ENCODE results near the gene CABLES1.

The CABLES1 gene

GRCh38 chr18:23243178-23243577 is 107.9 kb downstream of the CABLES1 start:
- no peak overlapping the region for H3K9ac ChIP-seq (ENCODE audit: low read length)
- H3K27ac ChIP-seq (ENCODE audit: low read depth, low read length): no peak overlapping the region
- no peaks in the 10 kb centered on the region for H3K9me3 ChIP-seq (ENCODE audit: low read length)
- no peaks in the 10 kb centered on the region for H3K27me3 ChIP-seq (ENCODE audit: control insufficient read depth in 1 of 2, insufficient read depth in 2 of 2, low read length in 2 of 2)
- no peak overlapping the region for H3K4me3 ChIP-seq (ENCODE audit: low read depth in 1 of 2, low read length in 2 of 2)
- H3K4me1 ChIP-seq (ENCODE audit: insufficient read depth, low read length): peaks cover 9% of the 10 kb centered on the region
- H3K36me3 ChIP-seq (ENCODE audit: insufficient read depth, low read length): no peaks in the 10 kb centered on the region

- Histone ChIP-seq H3K27ac (ENCODE audit: low read depth, low read length) (no peak overlapping the region), H3K36me3 (ENCODE audit: insufficient read depth, low read length) (no peaks in the 10 kb centered on the region)
Measured at GRCh38 chr18:23243816-23244215, 108.5 kb downstream of the CABLES1 start.

GRCh38 chr18:23244401-23244800 is 109.1 kb downstream of the CABLES1 start:
- no peaks in the 10 kb centered on the region for H3K4me1 ChIP-seq (ENCODE audit: insufficient read depth, low read length)
- no peaks in the 10 kb centered on the region for H3K9me3 ChIP-seq (ENCODE audit: low read length)
- no peak overlapping the region for H3K4me3 ChIP-seq (ENCODE audit: low read depth in 1 of 2, low read length in 2 of 2)
- no peak overlapping the region for H3K27ac ChIP-seq (ENCODE audit: low read depth, low read length)
- no peaks in the 10 kb centered on the region for H3K36me3 ChIP-seq (ENCODE audit: insufficient read depth, low read length)
- H3K9ac ChIP-seq (ENCODE audit: low read length): no peak overlapping the region
- no peaks in the 10 kb centered on the region for H3K27me3 ChIP-seq (ENCODE audit: control insufficient read depth in 1 of 2, insufficient read depth in 2 of 2, low read length in 2 of 2)

More at GRCh38 chr18:23243816-23244215, 108.5 kb downstream of the CABLES1 start:
- Histone ChIP-seq H3K9me3 (ENCODE audit: low read length) (no peaks in the 10 kb centered on the region), H3K4me3 (ENCODE audit: low read depth in 1 of 2, low read length in 2 of 2) (no peak overlapping the region), H3K9ac (ENCODE audit: low read length) (no peak overlapping the region), H3K4me1 (ENCODE audit: insufficient read depth, low read length) (peaks cover 2% of the 10 kb centered on the region), H3K27me3 (ENCODE audit: control insufficient read depth in 1 of 2, insufficient read depth in 2 of 2, low read length in 2 of 2) (no peaks in the 10 kb centered on the region)

GRCh38 chr18:23245461-23245860 is 110.2 kb downstream of the CABLES1 start:
- Histone ChIP-seq H3K9me3 (ENCODE audit: low read length) (no peaks in the 10 kb centered on the region), H3K9ac (ENCODE audit: low read length) (no peak overlapping the region), H3K4me3 (ENCODE audit: low read depth in 1 of 2, low read length in 2 of 2) (no peak overlapping the region), H3K27ac (ENCODE audit: low read depth, low read length) (no peak overlapping the region), H3K27me3 (ENCODE audit: control insufficient read depth in 1 of 2, insufficient read depth in 2 of 2, low read length in 2 of 2) (no peaks in the 10 kb centered on the region), H3K36me3 (ENCODE audit: insufficient read depth, low read length) (no peaks in the 10 kb centered on the region), H3K4me1 (ENCODE audit: insufficient read depth, low read length) (no peaks in the 10 kb centered on the region)

GRCh38 chr18:23247331-23247730 is 112.0 kb downstream of the CABLES1 start:
- H3K4me1 ChIP-seq (ENCODE audit: insufficient read depth, low read length): no peaks in the 10 kb centered on the region
- H3K4me3 ChIP-seq (ENCODE audit: low read depth in 1 of 2, low read length in 2 of 2): no peak overlapping the region
- H3K27me3 ChIP-seq (ENCODE audit: control insufficient read depth in 1 of 2, insufficient read depth in 2 of 2, low read length in 2 of 2): no peaks in the 10 kb centered on the region
- no peaks in the 10 kb centered on the region for H3K36me3 ChIP-seq (ENCODE audit: insufficient read depth, low read length)
- no peak overlapping the region for H3K27ac ChIP-seq (ENCODE audit: low read depth, low read length)
- H3K9ac ChIP-seq (ENCODE audit: low read length): no peak overlapping the region
- no peaks in the 10 kb centered on the region for H3K9me3 ChIP-seq (ENCODE audit: low read length)

GRCh38 chr18:23247896-23248295 is 112.6 kb downstream of the CABLES1 start:
- no peak overlapping the region for H3K4me3 ChIP-seq (ENCODE audit: low read depth in 1 of 2, low read length in 2 of 2)
- no peaks in the 10 kb centered on the region for H3K36me3 ChIP-seq (ENCODE audit: insufficient read depth, low read length)
- no peak overlapping the region for H3K9ac ChIP-seq (ENCODE audit: low read length)
- H3K4me1 ChIP-seq (ENCODE audit: insufficient read depth, low read length): no peaks in the 10 kb centered on the region
- H3K27ac ChIP-seq (ENCODE audit: low read depth, low read length): no peak overlapping the region
- no peaks in the 10 kb centered on the region for H3K9me3 ChIP-seq (ENCODE audit: low read length)
- H3K27me3 ChIP-seq (ENCODE audit: control insufficient read depth in 1 of 2, insufficient read depth in 2 of 2, low read length in 2 of 2): no peaks in the 10 kb centered on the region

GRCh38 chr18:23248826-23249225 is 113.5 kb downstream of the CABLES1 start:
- Histone ChIP-seq H3K27ac (ENCODE audit: low read depth, low read length) (no peak overlapping the region), H3K4me3 (ENCODE audit: low read depth in 1 of 2, low read length in 2 of 2) (no peak overlapping the region), H3K4me1 (ENCODE audit: insufficient read depth, low read length) (no peaks in the 10 kb centered on the region), H3K9me3 (ENCODE audit: low read length) (no peaks in the 10 kb centered on the region), H3K36me3 (ENCODE audit: insufficient read depth, low read length) (no peaks in the 10 kb centered on the region), H3K9ac (ENCODE audit: low read length) (no peak overlapping the region), H3K27me3 (ENCODE audit: control insufficient read depth in 1 of 2, insufficient read depth in 2 of 2, low read length in 2 of 2) (no peaks in the 10 kb centered on the region)

GRCh38 chr18:23249348-23249747 is 114.1 kb downstream of the CABLES1 start:
- Histone ChIP-seq H3K36me3 (ENCODE audit: insufficient read depth, low read length) (no peaks in the 10 kb centered on the region), H3K27ac (ENCODE audit: low read depth, low read length) (no peak overlapping the region), H3K4me1 (ENCODE audit: insufficient read depth, low read length) (no peaks in the 10 kb centered on the region), H3K9ac (ENCODE audit: low read length) (no peak overlapping the region), H3K4me3 (ENCODE audit: low read depth in 1 of 2, low read length in 2 of 2) (no peak overlapping the region), H3K27me3 (ENCODE audit: control insufficient read depth in 1 of 2, insufficient read depth in 2 of 2, low read length in 2 of 2) (no peaks in the 10 kb centered on the region), H3K9me3 (ENCODE audit: low read length) (no peaks in the 10 kb centered on the region)

GRCh38 chr18:23250893-23251656 is 115.8 kb downstream of the CABLES1 start:
- no peaks in the 10 kb centered on the region for H3K9me3 ChIP-seq (ENCODE audit: low read length)
- H3K27ac ChIP-seq (ENCODE audit: low read depth, low read length): no peak overlapping the region
- H3K9ac ChIP-seq (ENCODE audit: low read length): no peak overlapping the region
- no peaks in the 10 kb centered on the region for H3K36me3 ChIP-seq (ENCODE audit: insufficient read depth, low read length)
- no peaks in the 10 kb centered on the region for H3K4me1 ChIP-seq (ENCODE audit: insufficient read depth, low read length)
- no peak overlapping the region for H3K4me3 ChIP-seq (ENCODE audit: low read depth in 1 of 2, low read length in 2 of 2)
- no peaks in the 10 kb centered on the region for H3K27me3 ChIP-seq (ENCODE audit: control insufficient read depth in 1 of 2, insufficient read depth in 2 of 2, low read length in 2 of 2)

GRCh38 chr18:23253630-23254029 is 118.3 kb downstream of the CABLES1 start:
- Histone ChIP-seq H3K9me3 (ENCODE audit: low read length) (no peaks in the 10 kb centered on the region), H3K4me3 (ENCODE audit: low read depth in 1 of 2, low read length in 2 of 2) (no peak overlapping the region), H3K9ac (ENCODE audit: low read length) (no peak overlapping the region), H3K36me3 (ENCODE audit: insufficient read depth, low read length) (no peaks in the 10 kb centered on the region), H3K4me1 (ENCODE audit: insufficient read depth, low read length) (no peaks in the 10 kb centered on the region), H3K27ac (ENCODE audit: low read depth, low read length) (no peak overlapping the region), H3K27me3 (ENCODE audit: control insufficient read depth in 1 of 2, insufficient read depth in 2 of 2, low read length in 2 of 2) (no peaks in the 10 kb centered on the region)

- no peak overlapping the region for H3K4me3 ChIP-seq (ENCODE audit: low read depth in 1 of 2, low read length in 2 of 2)
- H3K9me3 ChIP-seq (ENCODE audit: low read length): no peaks in the 10 kb centered on the region
- no peak overlapping the region for H3K27ac ChIP-seq (ENCODE audit: low read depth, low read length)
- no peaks in the 10 kb centered on the region for H3K27me3 ChIP-seq (ENCODE audit: control insufficient read depth in 1 of 2, insufficient read depth in 2 of 2, low read length in 2 of 2)
- no peak overlapping the region for H3K9ac ChIP-seq (ENCODE audit: low read length)
- peaks cover 21% of the 10 kb centered on the region for H3K4me1 ChIP-seq (ENCODE audit: insufficient read depth, low read length)
- H3K36me3 ChIP-seq (ENCODE audit: insufficient read depth, low read length): no peaks in the 10 kb centered on the region
Measured at GRCh38 chr18:23257137-23257536, 121.9 kb downstream of the CABLES1 start.
